Stimulated activated CD4-positive, alpha-beta T cell treated with anti-CD3 and anti-CD28 coated beads, Interleukin-4, amount 100 ng/mL, for 48 hours (primary cell): ENCODE measurements around the gene DDX59.

Experiments
- DNase-seq, 2 donors: peaks; one replicate each; pipeline ENCODE4 v3.0.0-alpha.2; 2020; ENCODE audit warnings: low read depth in 2 of 2

DDX59 gene

DNA sequence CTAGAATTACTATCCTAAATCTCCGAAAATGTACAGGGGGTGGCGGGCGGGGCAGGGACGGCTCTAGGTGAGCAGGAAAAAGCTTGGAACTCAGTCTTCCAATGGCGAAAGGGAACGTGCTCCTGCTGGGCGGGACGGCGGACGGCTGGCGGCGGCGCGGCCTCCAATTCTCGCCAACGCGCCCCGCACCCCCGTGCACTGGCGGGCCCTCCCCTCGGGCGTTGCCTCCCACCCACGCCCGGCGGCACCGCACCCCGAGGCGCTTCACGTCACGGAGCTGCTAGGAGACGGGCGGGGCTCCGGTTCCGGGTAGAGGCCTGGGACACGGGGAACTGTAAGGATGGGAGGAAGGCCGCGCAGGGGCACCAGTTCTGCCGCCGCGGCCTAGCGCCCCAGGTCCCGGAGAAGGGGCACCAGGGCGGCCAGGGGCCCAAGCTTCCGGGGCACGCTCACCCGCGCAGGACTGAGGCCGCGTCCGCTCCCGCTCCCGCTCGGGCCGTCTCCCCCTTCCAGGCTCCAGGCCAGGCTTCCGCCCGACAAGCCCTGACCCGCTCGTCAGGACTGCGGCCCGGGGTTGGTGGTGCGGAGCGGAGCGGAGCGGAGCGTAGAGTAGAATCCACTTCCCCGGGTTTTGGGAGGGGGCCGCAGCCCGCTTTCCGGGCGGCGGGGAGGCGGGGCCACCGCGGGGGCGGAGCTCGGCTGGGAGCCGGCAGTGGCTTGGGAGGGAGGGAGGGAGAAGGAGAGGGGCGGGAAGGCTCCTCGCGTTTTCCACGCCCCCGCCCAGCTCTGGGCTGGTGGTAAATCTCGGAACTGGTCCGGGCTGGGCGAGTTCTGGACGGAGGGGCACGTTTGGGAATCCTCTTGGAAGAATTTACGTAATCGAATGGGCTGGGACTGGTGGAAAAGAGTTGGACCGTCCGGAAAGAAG lies at the start of gene DDX59:
Gene DDX59, minus strand, starts transcription at position 594 of the 928 bp plus-strand sequence. CDS start 3,167 bp downstream, outside the sequence.
- DNase-seq: peak; percentile 90 to 94

DNA sequence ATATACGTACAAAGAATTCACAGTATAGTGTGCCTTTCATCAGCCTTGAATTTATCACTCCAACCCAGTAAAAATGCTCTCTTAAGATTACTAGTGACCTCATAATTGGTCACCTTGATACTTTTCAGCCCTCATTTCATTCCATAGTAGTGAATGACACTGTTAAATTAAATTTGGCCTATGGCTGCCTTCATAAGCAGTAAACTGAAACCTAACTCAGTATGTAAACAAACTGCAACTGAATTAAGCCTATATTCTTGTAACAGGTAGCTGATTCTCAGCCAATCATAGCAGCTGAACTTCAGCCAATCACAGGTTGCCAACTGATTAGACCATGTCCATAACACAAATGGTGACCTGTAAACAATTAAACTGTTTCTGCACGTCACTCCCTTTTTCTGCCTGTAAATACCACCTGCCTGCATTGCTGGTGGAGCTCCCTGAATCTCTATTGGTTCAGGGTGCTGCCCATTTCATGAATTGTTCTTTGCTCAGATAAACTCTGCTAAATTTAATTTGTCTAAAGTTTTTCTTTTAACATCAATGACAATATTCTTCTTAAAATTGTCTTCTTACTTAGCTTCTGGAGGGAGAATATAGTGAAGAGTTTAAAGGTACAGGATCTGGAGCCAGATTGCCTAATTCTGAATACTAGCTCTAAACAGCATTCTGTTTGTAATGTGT lies 44.9 kb upstream of the DDX59 start:
- DNase-seq: no peak

DNA sequence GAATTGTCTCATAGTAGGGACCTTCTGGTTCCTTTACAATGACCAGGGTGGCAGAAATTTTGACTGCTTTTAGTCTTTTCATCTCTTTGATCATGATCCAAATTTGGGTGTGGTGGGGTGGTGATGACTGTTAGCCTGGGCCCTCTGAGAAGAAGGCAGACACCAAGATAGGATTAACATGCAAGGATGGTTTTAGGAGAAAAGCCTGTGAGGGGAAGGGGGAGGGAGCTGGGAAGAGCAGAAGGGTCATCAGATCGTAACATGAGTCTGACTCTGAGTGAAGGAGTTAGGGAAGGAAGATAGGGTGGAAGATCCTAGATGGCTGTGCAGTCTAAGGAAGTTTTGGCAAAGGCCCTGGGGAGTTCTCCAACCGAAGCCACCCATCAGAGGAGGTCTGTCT lies 40.5 kb upstream of the DDX59 start:
- no peak for DNase-seq

DNA sequence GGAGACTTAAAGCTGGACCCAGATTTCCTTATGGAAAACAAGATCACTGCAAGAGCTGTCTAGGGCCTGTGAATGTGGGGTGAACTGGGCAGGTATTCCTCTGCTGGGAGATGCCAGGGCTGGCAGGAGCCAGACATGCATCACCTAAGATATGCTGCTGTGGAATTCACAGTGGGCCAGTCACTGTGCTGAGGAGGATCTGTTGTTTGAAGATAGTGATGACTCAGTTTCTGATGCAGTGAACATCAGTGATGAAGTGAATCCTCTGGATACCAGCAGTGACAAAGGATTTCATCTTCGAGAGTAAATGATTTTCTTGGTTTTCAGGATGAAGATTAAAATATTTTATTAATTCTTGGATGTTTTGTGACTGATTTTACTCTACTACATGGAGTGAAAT lies 39.1 kb upstream of the DDX59 start:
- DNase-seq: no peak

DNA sequence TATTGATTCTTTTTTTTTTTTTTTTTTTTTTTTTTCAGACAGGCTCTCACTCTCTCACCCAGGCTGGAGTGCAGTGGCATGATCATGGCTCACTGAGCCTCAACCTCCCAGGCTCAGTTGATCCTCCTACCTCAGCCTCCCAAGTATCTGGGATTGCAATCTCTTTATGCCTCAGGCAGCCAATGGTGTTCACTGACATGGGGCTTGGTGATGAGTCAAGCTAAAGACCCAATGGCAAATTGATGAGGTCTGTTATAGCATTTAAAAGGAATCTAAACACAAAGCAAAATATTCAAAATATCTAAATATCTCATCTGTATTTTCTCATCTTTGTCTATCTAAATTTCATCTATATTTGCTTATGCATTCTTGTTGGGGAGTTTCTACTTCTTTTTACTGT lies 38.5 kb upstream of the DDX59 start:
- DNase-seq: no peak

DNA sequence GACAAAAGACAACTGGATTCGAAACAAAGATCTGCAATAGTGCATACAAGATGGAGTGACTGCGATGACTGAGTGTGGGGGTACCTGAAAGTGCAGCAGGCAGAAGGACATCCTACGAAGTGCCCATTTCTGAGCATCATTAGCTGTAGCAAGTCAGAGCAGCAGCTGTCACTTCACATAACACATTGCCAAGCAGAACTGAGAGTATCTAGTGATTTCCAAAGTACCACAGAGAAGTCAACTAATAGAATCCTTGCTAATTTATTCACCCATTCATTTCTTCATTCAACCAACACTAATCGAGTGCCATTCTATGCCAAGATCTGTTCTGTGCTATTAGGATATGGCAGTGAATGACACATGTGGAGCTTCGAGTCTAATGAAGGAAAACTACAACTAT lies 37.4 kb upstream of the DDX59 start:
- DNase-seq: no peak

DNA sequence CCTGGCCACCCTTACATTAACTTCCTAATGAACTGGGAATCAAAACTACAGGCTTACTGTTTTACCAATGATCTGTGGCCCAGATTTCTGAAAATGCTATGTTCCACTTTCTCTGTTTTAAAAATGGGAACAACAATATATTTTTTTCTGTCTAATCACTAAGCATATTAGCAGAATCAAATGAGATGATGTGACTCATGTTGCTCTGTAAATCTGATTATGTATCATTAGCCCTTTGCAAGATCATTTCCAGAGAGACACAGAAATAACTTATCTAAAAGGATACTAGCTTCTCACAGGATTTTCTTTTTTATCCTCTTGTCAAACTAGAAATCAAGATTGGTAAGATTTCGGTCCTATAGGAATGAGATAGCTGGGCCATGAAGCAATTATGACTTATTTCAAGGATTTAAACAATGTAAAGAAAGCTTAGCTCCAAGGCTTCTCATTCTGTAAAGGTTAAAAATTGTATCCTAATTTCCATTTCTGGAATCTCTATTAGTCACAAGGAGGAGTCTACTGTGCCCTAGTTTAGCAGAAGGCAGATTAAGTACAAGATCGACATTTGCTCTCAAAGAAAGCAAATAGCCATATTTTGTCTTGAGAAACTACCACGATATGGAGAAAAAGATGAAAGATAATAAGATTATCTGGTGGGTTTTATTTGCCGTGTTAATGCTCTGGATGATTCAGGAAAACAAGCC lies 36.6 kb upstream of the DDX59 start:
- DNase-seq: no peak

DNA sequence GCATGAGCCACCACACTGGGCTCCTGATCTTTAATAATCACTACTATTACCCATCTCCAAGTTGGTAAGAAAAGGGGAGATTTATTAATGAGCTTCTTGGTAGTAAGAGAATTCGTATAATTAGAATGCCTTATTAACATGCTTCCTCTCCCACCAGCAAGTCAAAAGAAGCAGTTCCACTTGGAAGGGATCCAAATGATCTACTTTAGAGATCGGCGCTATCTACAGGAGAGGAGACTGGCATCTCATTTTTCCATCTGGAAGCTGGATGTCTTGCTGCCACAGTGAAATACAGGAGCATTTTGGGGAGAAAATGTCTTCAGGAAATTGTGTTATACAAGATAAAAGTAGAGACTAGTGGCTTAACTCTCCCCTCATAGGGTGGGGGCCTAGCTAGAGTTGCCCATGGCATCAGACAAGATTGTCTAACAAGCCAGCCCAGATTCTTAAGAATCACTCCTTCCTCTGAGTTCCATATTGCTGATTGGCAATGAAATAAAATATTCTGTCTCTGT lies 35.3 kb upstream of the DDX59 start:
- no peak for DNase-seq

DNA sequence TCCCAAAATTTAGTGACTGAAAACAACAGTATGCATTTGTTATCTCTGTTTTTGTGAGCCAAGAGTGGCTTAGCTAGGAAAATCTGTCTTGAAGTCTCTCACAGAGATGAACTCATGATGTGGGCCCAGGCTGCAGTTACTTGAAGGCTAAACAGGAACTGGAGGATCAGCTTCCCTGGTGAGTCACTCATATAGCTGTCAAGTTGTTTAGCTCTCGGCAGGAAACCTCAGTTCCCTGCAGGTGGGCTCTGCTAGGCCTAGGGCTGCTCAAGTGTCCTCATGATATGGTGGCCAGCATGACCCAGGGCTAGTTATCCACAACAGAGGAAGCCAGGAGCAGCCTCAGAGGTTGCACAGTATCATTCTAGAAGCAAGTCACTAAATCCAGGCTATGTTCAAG lies 30.2 kb upstream of the DDX59 start:
- no peak for DNase-seq

DNA sequence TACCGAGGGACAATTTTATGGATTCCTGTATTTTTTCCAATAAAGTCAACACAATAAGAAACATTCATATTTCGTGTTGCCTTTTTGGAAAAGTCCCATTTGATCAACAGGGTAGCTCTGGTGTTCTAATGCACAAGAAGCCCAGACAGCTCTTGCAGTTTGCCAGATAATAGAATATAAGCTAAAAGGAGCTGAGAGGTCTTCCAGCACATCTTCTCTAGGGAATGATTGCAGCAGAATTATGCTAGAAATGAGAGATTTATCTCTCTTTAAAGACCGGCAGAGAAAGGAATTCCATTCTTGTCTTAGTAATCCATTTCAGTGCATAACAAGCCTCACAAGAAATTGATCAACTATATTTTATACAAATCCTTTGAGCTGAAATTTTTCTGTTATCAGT lies 25.0 kb upstream of the DDX59 start:
- no peak for DNase-seq

DNA sequence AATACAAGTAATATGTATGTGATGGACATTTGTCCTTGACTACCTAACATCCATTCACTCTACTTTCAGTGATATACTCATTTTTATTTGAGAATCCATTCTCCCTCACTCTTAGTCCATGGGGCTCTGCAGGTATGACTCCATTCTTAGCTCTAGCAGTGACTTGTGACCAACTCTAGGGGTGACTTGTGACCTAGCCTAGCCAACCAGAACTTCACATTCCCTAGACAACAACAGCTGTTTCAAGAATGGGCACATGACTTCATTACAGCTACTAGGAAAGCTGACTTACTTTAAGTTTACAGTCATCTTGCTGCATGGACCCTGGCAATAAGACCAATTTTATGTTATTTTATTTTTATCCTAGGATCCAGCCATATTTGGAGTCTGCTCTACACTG lies 23.6 kb upstream of the DDX59 start:
- DNase-seq: no peak

DNA sequence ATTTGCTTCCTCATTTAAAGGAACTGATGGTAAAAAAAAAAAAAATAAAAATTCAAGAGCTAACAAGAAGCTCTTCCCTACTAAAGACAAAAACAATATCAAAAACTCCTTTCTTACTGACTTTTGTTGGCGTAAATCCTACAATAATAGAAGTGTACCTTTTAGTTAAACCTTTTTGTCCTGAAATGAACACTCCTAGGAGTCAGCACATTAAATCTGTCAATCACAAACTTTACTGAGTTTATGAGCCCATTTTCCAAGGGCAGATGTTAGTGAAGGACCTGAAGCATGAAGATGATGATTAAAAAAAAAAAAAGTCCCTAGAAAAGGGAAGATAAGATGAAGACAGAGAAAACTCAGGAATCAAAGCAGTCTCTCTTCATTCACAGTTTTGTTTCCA lies 22.6 kb upstream of the DDX59 start:
- DNase-seq: no peak

DNA sequence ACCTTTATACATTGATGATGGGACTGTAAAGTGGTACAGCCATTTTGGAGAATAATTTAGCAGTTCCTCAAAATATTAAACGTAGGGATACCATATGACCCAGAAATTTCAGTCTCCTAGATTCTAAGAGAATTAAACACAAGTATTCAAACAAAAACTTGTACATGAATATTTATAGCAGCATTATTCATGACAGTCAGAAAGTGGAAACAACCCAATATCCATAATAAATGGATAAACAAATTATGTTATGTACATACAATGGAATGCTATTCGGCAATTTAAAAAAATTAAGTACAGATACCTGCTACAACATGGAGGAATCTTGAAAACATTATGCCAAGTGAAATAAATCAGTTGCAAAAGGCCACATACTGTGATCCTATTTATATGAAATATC lies 16.9 kb upstream of the DDX59 start:
- DNase-seq: no peak

DNA sequence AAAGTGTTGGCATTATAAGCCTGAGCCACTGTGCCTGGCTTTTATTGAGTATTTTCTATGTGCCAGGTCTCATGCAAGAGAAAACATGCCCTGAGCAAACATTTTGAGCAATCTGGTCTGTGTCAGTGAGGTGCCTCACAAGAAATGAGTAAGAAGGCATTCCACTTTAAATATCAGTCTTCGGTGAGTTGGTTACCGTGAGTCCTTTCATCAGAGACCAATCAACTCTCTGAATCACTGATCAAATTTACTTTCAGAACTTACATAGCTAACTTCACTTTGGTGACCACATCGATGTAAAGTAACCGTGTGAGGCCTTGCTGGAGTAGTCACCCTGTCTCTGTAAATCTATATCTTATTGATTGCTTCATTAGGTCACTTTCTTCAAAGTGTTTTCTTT lies 14.3 kb upstream of the DDX59 start:
- no peak for DNase-seq

DNA sequence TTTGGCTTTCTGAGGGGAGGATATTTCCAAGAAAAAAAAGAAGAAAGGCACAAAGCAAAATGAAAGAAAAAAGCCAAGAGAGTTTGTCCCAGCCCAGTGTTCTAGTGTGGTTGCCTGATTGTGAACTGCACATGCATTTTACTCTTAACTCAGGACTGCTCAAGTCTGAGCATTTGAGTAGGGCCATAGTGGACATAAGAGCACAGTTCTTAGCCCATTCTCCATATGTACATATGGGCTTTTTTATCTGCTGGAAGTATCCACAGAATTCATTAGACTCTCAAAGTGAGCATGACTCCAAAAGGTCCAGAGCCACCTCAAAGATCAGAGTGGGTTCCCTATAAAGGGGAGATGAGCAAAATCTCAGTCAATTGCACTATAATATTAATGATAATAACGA lies 13.6 kb upstream of the DDX59 start:
- no peak for DNase-seq

DNA sequence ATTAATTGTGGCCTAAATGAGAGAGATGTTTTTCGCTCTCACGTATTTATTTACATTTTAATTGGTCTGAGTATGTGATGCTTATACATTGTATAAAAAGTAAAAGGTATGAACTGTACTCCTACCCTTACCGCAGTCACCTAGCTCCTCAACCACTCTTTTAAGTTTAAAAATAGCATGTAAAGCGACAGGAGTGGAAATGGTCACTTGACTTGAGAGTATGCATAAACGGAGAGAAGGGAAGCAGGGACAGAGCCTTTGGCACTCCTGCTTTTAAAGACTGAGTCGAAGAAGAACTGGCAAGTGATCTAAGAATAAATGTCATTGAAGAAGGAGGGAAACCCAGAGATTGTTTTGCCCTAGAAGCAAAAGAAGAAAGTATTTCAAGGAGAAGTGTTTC lies 11.5 kb upstream of the DDX59 start:
- no peak for DNase-seq

DNA sequence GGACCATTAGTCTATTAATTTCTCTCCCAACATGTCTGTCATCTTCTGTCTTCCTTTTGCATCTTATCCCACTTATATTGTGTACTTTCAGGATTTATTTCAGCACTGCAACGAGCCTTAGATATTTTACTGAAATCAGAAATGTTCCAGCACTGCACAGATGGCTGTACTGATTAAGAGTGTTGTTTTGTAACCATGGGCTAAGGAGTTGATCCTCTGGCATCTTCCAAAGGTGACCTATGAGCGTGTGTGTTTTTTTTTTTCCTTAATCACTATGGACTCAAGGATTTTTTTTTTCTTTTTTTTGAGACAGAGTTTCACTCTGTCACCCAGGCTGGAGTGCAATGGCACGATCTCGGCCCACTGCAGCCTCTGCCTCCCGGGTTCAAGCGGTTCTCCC lies 7.1 kb upstream of the DDX59 start:
- DNase-seq: no peak

DNA sequence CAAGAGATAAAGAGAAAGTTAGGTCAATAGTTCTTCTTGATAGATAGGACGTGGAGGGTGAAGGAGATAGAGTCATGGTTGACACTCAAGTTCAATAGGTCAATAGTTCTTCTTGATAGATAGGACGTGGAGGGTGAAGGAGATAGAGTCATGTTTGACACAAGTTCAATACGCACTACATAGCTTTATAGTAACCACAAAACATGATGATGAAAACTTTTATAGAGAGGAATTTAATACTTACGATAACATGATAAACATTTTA lies 5.8 kb upstream of the DDX59 start:
- no peak for DNase-seq

DNA sequence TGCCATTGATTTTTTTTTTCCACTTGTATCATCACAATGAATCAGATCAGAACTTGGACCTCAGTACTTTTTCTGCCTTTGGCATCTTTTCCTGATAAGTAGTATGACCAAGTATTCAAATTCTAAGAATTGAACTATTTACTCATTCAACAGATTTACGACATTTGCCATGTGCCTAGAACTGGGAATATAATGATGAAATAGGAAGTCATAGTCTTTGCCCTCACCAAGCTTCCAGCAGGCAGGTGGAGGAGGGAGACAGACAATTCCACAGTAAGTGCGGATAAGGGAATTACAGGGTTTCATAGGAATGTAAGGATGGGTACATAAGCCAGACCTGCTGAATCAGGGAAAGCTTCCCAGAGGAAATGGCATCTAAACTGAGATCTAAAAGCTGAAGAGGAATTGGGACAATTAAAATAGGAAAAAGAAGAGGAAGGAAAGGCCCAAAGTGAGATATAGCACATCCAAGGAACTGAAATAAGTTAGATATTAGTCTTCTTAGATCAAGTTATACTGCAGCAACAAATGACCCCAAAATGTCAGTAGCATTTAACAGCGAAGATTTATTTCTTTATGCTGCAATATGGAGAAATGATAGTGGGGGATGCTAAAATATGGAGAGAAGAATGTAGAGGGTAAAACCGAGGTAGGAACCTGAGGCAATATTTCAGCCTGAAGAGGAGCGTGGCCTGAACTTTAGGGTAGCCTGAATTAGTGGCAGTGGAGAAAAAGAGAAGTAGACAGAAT lies 5.3 kb upstream of the DDX59 start:
- DNase-seq: no peak

DNA sequence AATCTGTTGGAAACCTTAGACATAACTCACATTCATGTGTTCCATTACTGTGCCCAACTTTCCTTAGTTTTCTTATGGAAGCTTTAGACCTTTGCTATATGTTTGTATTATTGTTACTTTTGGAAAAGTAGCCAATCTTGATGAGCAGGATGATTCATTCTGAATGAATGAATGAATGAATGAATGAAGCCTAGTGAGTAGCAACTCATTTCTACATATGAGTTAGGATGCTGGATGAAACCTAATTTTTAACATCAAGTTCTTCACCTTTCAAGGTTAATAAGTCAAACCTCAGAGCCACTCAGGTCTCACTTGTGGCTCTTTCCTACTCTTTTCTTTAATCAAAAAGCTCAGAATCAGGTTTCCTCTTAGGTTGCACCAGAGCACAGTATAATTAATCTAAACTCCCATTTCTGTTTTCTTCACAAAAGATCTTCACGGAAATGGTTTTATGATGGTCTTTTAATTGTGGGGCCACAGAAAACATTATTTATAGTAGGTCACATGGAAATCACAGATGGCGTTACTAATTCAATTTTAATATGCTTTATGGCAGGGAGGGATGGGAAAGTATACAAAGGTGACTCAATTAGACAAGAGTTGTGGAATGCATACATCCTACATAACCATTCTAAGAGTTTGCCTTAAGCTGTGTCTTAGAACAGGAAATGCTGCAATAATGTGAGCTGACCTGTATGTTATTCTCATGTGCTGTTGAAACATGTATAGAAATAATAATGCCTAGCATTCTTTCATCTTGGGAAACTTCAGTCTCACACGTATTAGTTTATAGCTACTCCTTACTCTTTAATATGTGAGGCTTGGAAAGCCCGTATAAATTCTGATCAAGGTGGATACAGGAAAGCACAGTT lies 4.5 kb upstream of the DDX59 start:
- DNase-seq: no peak

DNA sequence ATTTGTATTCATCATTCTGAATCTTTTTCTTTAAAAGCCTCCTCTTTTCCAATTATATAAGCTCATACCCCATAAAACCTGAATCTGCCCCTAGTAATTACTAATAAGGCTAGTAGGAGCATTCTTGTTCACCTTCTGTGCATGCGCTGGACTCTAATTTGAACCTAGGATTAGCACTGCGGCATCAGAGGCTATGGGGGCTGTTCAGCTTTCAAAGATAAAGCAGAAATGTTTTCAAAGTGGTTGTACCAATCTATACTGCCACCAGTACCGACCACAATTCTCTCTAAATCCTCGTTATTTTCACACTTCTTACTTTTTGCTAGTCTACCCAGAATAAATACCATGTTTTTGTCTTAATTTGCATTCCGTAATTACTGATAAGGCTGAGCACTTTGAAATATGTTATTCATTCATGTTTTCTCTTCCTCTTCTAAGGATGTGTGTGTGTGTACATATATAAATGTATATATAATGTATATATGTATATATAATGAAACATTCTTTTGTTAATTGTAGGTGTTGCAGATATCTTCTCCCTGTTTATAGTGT lies 1.6 kb upstream of the DDX59 start:
- no peak for DNase-seq
